ENCODE results near the gene IFNGR1. TPM values are rescaled to one million over a fixed set of nuclear protein-coding genes. Genes with fewer than 3 reads are reported as not detected.

Gene IFNGR1
- total and polyA plus RNA-seq, 2 experiments from 2014 or later, result 22.8 to 23.2 TPM

DNA sequence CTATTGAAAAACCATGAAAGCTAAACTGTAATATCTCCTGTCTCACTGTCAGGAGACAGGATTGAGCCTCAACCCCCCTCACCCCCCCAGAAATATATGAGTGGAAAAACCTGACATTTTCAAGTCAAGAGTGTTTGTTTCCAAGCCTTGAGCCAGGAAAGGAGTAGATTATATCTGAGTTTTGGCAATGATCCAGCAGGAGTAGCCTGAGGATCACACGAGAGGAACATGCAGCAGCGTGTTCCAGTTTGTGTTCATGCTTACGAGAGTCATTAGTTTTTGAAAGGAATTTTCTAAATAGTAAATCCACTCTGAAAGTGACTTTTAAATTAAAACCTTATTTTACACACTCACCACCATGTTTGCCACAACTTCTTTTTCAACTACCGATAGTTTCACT, 61.6 kb downstream of the IFNGR1 start:
- no peaks in the 10 kb centered on the region for H3K4me1 Mint-ChIP-seq
- no peaks in the 10 kb centered on the region for H3K79me2 ChIP-seq (replicated peaks; ENCODE audit: insufficient read depth)
- DNase-seq (ENCODE audit: low spot score) (no peak), ATAC-seq (no peak)
- no peak overlapping the region for H2AFZ ChIP-seq
- H3K4me1 ChIP-seq (ENCODE audit: insufficient read depth), result no peaks in the 10 kb centered on the region
- H3K4me2 ChIP-seq, result no peak overlapping the region
- no peak overlapping the region for H3K4me3 Mint-ChIP-seq
- peaks cover 25% of the 10 kb centered on the region for H3K9me2 ChIP-seq (ENCODE audit: insufficient read depth)
- no peaks in the 10 kb centered on the region for H3K36me3 ChIP-seq (ENCODE audit: insufficient read depth)
- H3K27me3 ChIP-seq (ENCODE audit: insufficient read depth), result no peaks in the 10 kb centered on the region
- no peaks in the 10 kb centered on the region for H4K20me1 ChIP-seq (replicated peaks; ENCODE audit: insufficient read depth)
- no peak overlapping the region for H3K4me3 ChIP-seq
- H3F3A ChIP-seq (replicated peaks; ENCODE audit: low read depth), result no peaks in the 10 kb centered on the region
- H3K36me3 Mint-ChIP-seq (ENCODE audit: low read depth), result peaks cover 16% of the 10 kb centered on the region
- H3K27ac ChIP-seq (ENCODE audit: low read depth), result no peak overlapping the region
- TF ChIP-seq CREB1 (CRISPR knock-in tag; IDR thresholded peaks at IDR 0.05; ENCODE audit: low read depth) (no peak), ZNF331 (CRISPR knock-in tag; IDR thresholded peaks at IDR 0.05; ENCODE audit: low read depth) (no peak), ZNF114 (CRISPR knock-in tag; IDR thresholded peaks at IDR 0.05) (no peak), EZH2 (IDR thresholded peaks at IDR 0.05; ENCODE audit: low read depth, unreplicated experiment) (no peak), NANOG (IDR thresholded peaks at IDR 0.05; ENCODE audit: borderline replicate concordance) (no peak), EZH2phosphoT487 (IDR thresholded peaks at IDR 0.05; ENCODE audit: unreplicated experiment) (no peak), JUNB (IDR thresholded peaks at IDR 0.05; ENCODE audit: unreplicated experiment) (no peak)
- TF ChIP-seq, protein P1, sequence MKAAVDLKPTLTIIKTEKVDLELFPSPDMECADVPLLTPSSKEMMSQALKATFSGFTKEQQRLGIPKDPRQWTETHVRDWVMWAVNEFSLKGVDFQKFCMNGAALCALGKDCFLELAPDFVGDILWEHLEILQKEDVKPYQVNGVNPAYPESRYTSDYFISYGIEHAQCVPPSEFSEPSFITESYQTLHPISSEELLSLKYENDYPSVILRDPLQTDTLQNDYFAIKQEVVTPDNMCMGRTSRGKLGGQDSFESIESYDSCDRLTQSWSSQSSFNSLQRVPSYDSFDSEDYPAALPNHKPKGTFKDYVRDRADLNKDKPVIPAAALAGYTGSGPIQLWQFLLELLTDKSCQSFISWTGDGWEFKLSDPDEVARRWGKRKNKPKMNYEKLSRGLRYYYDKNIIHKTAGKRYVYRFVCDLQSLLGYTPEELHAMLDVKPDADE (IDR thresholded peaks at IDR 0.05), result no peak
- TF ChIP-seq, protein P2, sequence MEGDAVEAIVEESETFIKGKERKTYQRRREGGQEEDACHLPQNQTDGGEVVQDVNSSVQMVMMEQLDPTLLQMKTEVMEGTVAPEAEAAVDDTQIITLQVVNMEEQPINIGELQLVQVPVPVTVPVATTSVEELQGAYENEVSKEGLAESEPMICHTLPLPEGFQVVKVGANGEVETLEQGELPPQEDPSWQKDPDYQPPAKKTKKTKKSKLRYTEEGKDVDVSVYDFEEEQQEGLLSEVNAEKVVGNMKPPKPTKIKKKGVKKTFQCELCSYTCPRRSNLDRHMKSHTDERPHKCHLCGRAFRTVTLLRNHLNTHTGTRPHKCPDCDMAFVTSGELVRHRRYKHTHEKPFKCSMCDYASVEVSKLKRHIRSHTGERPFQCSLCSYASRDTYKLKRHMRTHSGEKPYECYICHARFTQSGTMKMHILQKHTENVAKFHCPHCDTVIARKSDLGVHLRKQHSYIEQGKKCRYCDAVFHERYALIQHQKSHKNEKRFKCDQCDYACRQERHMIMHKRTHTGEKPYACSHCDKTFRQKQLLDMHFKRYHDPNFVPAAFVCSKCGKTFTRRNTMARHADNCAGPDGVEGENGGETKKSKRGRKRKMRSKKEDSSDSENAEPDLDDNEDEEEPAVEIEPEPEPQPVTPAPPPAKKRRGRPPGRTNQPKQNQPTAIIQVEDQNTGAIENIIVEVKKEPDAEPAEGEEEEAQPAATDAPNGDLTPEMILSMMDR (conservative IDR thresholded peaks at IDR 0.05; ENCODE audit: low read depth in 2 of 2), result no peak
- peaks cover 2% of the 10 kb centered on the region for H3K27me3 Mint-ChIP-seq (ENCODE audit: insufficient read depth, low read depth, poor library complexity)
- peaks cover 29% of the 10 kb centered on the region for H3K9me3 Mint-ChIP-seq
- H3K27ac Mint-ChIP-seq, result no peak overlapping the region

DNA sequence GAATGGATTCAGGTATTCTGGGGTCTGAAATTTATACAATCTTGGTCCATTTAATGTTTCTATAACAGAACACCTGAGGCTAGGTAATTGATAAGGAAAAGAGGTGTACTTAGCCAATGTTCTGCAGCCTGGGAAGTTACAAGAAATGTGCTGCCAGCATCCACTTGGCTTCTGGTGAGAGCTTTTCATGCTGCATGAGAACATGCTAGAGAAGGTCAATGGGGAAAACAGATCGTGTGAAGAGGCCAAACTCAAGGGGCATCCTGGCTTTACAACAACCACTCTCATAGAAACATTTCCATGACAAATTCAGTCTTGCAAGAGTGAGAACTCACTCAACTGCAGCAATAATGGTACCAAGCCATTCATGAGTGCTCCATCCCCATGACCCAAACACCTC, 62.5 kb downstream of the IFNGR1 start:
- Mint-ChIP-seq H3K4me3 (no peak overlapping the region), H3K4me1 (no peaks in the 10 kb centered on the region), H3K27ac (no peak overlapping the region), H3K27me3 (ENCODE audit: insufficient read depth, low read depth, poor library complexity) (peaks cover 2% of the 10 kb centered on the region), H3K9me3 (peaks cover 24% of the 10 kb centered on the region), H3K36me3 (ENCODE audit: low read depth) (peaks cover 6% of the 10 kb centered on the region)
- Histone ChIP-seq H4K20me1 (replicated peaks; ENCODE audit: insufficient read depth) (no peaks in the 10 kb centered on the region), H3F3A (replicated peaks; ENCODE audit: low read depth) (no peaks in the 10 kb centered on the region), H3K27ac (ENCODE audit: low read depth) (no peak overlapping the region), H3K36me3 (ENCODE audit: insufficient read depth) (no peaks in the 10 kb centered on the region), H2AFZ (no peak overlapping the region), H3K4me3 (no peak overlapping the region), H3K27me3 (ENCODE audit: insufficient read depth) (no peaks in the 10 kb centered on the region), H3K4me1 (ENCODE audit: insufficient read depth) (no peaks in the 10 kb centered on the region), H3K79me2 (replicated peaks; ENCODE audit: insufficient read depth) (no peaks in the 10 kb centered on the region), H3K9me2 (ENCODE audit: insufficient read depth) (peaks cover 27% of the 10 kb centered on the region), H3K4me2 (no peak overlapping the region)
- ATAC-seq (no peak), DNase-seq (ENCODE audit: low spot score) (no peak)
- TF ChIP-seq, protein P3, sequence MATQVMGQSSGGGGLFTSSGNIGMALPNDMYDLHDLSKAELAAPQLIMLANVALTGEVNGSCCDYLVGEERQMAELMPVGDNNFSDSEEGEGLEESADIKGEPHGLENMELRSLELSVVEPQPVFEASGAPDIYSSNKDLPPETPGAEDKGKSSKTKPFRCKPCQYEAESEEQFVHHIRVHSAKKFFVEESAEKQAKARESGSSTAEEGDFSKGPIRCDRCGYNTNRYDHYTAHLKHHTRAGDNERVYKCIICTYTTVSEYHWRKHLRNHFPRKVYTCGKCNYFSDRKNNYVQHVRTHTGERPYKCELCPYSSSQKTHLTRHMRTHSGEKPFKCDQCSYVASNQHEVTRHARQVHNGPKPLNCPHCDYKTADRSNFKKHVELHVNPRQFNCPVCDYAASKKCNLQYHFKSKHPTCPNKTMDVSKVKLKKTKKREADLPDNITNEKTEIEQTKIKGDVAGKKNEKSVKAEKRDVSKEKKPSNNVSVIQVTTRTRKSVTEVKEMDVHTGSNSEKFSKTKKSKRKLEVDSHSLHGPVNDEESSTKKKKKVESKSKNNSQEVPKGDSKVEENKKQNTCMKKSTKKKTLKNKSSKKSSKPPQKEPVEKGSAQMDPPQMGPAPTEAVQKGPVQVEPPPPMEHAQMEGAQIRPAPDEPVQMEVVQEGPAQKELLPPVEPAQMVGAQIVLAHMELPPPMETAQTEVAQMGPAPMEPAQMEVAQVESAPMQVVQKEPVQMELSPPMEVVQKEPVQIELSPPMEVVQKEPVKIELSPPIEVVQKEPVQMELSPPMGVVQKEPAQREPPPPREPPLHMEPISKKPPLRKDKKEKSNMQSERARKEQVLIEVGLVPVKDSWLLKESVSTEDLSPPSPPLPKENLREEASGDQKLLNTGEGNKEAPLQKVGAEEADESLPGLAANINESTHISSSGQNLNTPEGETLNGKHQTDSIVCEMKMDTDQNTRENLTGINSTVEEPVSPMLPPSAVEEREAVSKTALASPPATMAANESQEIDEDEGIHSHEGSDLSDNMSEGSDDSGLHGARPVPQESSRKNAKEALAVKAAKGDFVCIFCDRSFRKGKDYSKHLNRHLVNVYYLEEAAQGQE (IDR thresholded peaks at IDR 0.05; ENCODE audit: unreplicated experiment), result no peak
- TF ChIP-seq ZNF114 (CRISPR knock-in tag; IDR thresholded peaks at IDR 0.05), result no peak
